Measurements from ENCODE around the gene MKLN1.
A peak's percentile ranks its signal among the peaks of the same experiment; 100 is the strongest.

Gene MKLN1

GRCh38 chr7:131355917-131356777, 28.5 kb downstream of the MKLN1 start:
- no peaks in the 10 kb centered on the region for H3K9me3 ChIP-seq (ENCODE audit: control insufficient read depth, insufficient read depth, low read length)
- H3K9ac ChIP-seq (ENCODE audit: low read depth, low read length) = no peak overlapping the region
- no peaks in the 10 kb centered on the region for H3K36me3 ChIP-seq (ENCODE audit: control insufficient read depth, insufficient read depth, low read length)
- no peaks in the 10 kb centered on the region for H3K27me3 ChIP-seq (ENCODE audit: control insufficient read depth, insufficient read depth, low read length)
- peaks cover 44% of the 10 kb centered on the region for H3K4me1 ChIP-seq (ENCODE audit: control insufficient read depth, insufficient read depth, low read length)
- H3K4me3 ChIP-seq (ENCODE audit: low read depth, low read length) = no peak overlapping the region
- no peak overlapping the region for H3K27ac ChIP-seq (ENCODE audit: low read depth, low read length)

- Histone ChIP-seq H3K9me3 (ENCODE audit: control insufficient read depth, insufficient read depth, low read length) (no peaks in the 10 kb centered on the region), H3K36me3 (ENCODE audit: control insufficient read depth, insufficient read depth, low read length) (no peaks in the 10 kb centered on the region), H3K9ac (ENCODE audit: low read depth, low read length) (no peak overlapping the region), H3K4me1 (ENCODE audit: control insufficient read depth, insufficient read depth, low read length) (peaks cover 47% of the 10 kb centered on the region), H3K4me3 (ENCODE audit: low read depth, low read length) (no peak overlapping the region), H3K27me3 (ENCODE audit: control insufficient read depth, insufficient read depth, low read length) (no peaks in the 10 kb centered on the region), H3K27ac (ENCODE audit: low read depth, low read length) (no peak overlapping the region)
Observed at GRCh38 chr7:131357282-131357880, 29.7 kb downstream of the MKLN1 start.

GRCh38 chr7:131358636-131359035, 31.0 kb downstream of the MKLN1 start:
- Histone ChIP-seq H3K36me3 (ENCODE audit: control insufficient read depth, insufficient read depth, low read length) (no peaks in the 10 kb centered on the region), H3K4me1 (ENCODE audit: control insufficient read depth, insufficient read depth, low read length) (peaks cover 50% of the 10 kb centered on the region), H3K4me3 (ENCODE audit: low read depth, low read length) (no peak overlapping the region), H3K9ac (ENCODE audit: low read depth, low read length) (no peak overlapping the region), H3K27me3 (ENCODE audit: control insufficient read depth, insufficient read depth, low read length) (no peaks in the 10 kb centered on the region), H3K27ac (ENCODE audit: low read depth, low read length) (no peak overlapping the region), H3K9me3 (ENCODE audit: control insufficient read depth, insufficient read depth, low read length) (no peaks in the 10 kb centered on the region)

- H3K9ac ChIP-seq (ENCODE audit: low read depth, low read length) = no peak overlapping the region
- peaks cover 53% of the 10 kb centered on the region for H3K4me1 ChIP-seq (ENCODE audit: control insufficient read depth, insufficient read depth, low read length)
- H3K27me3 ChIP-seq (ENCODE audit: control insufficient read depth, insufficient read depth, low read length) = no peaks in the 10 kb centered on the region
- H3K9me3 ChIP-seq (ENCODE audit: control insufficient read depth, insufficient read depth, low read length) = no peaks in the 10 kb centered on the region
- H3K27ac ChIP-seq (ENCODE audit: low read depth, low read length) = no peak overlapping the region
- no peak overlapping the region for H3K4me3 ChIP-seq (ENCODE audit: low read depth, low read length)
- H3K36me3 ChIP-seq (ENCODE audit: control insufficient read depth, insufficient read depth, low read length) = no peaks in the 10 kb centered on the region
Observed at GRCh38 chr7:131359136-131359776, 31.6 kb downstream of the MKLN1 start.

- peaks cover 65% of the 10 kb centered on the region for H3K4me1 ChIP-seq (ENCODE audit: control insufficient read depth, insufficient read depth, low read length)
- peak overlapping the region; percentile 65 for H3K27ac ChIP-seq (ENCODE audit: low read depth, low read length)
- no peak overlapping the region for H3K4me3 ChIP-seq (ENCODE audit: low read depth, low read length)
- H3K9me3 ChIP-seq (ENCODE audit: control insufficient read depth, insufficient read depth, low read length) = no peaks in the 10 kb centered on the region
- no peaks in the 10 kb centered on the region for H3K27me3 ChIP-seq (ENCODE audit: control insufficient read depth, insufficient read depth, low read length)
- no peaks in the 10 kb centered on the region for H3K36me3 ChIP-seq (ENCODE audit: control insufficient read depth, insufficient read depth, low read length)
- no peak overlapping the region for H3K9ac ChIP-seq (ENCODE audit: low read depth, low read length)
Observed at GRCh38 chr7:131363719-131364118, 36.0 kb downstream of the MKLN1 start.

- Histone ChIP-seq H3K9me3 (ENCODE audit: control insufficient read depth, insufficient read depth, low read length) (no peaks in the 10 kb centered on the region), H3K27me3 (ENCODE audit: control insufficient read depth, insufficient read depth, low read length) (no peaks in the 10 kb centered on the region), H3K9ac (ENCODE audit: low read depth, low read length) (no peak overlapping the region), H3K27ac (ENCODE audit: low read depth, low read length) (no peak overlapping the region), H3K36me3 (ENCODE audit: control insufficient read depth, insufficient read depth, low read length) (no peaks in the 10 kb centered on the region), H3K4me3 (ENCODE audit: low read depth, low read length) (no peak overlapping the region), H3K4me1 (ENCODE audit: control insufficient read depth, insufficient read depth, low read length) (peaks cover 58% of the 10 kb centered on the region)
Observed at GRCh38 chr7:131364767-131365344, 37.2 kb downstream of the MKLN1 start.

GRCh38 chr7:131365838-131366237, 38.2 kb downstream of the MKLN1 start:
- no peak overlapping the region for H3K9ac ChIP-seq (ENCODE audit: low read depth, low read length)
- H3K27me3 ChIP-seq (ENCODE audit: control insufficient read depth, insufficient read depth, low read length) = no peaks in the 10 kb centered on the region
- no peaks in the 10 kb centered on the region for H3K9me3 ChIP-seq (ENCODE audit: control insufficient read depth, insufficient read depth, low read length)
- no peak overlapping the region for H3K4me3 ChIP-seq (ENCODE audit: low read depth, low read length)
- no peak overlapping the region for H3K27ac ChIP-seq (ENCODE audit: low read depth, low read length)
- H3K36me3 ChIP-seq (ENCODE audit: control insufficient read depth, insufficient read depth, low read length) = no peaks in the 10 kb centered on the region
- peaks cover 60% of the 10 kb centered on the region for H3K4me1 ChIP-seq (ENCODE audit: control insufficient read depth, insufficient read depth, low read length)

GRCh38 chr7:131369354-131369753, 41.7 kb downstream of the MKLN1 start:
- H3K27ac ChIP-seq (ENCODE audit: low read depth, low read length) = no peak overlapping the region
- no peak overlapping the region for H3K9ac ChIP-seq (ENCODE audit: low read depth, low read length)
- no peaks in the 10 kb centered on the region for H3K27me3 ChIP-seq (ENCODE audit: control insufficient read depth, insufficient read depth, low read length)
- no peak overlapping the region for H3K4me3 ChIP-seq (ENCODE audit: low read depth, low read length)
- H3K4me1 ChIP-seq (ENCODE audit: control insufficient read depth, insufficient read depth, low read length) = peaks cover 63% of the 10 kb centered on the region
- H3K9me3 ChIP-seq (ENCODE audit: control insufficient read depth, insufficient read depth, low read length) = no peaks in the 10 kb centered on the region
- H3K36me3 ChIP-seq (ENCODE audit: control insufficient read depth, insufficient read depth, low read length) = no peaks in the 10 kb centered on the region

- H3K9ac ChIP-seq (ENCODE audit: low read depth, low read length) = no peak overlapping the region
- H3K36me3 ChIP-seq (ENCODE audit: control insufficient read depth, insufficient read depth, low read length) = no peaks in the 10 kb centered on the region
- H3K4me3 ChIP-seq (ENCODE audit: low read depth, low read length) = no peak overlapping the region
- no peaks in the 10 kb centered on the region for H3K27me3 ChIP-seq (ENCODE audit: control insufficient read depth, insufficient read depth, low read length)
- H3K4me1 ChIP-seq (ENCODE audit: control insufficient read depth, insufficient read depth, low read length) = peaks cover 63% of the 10 kb centered on the region
- peak overlapping the region; percentile 42 for H3K27ac ChIP-seq (ENCODE audit: low read depth, low read length)
- no peaks in the 10 kb centered on the region for H3K9me3 ChIP-seq (ENCODE audit: control insufficient read depth, insufficient read depth, low read length)
Observed at GRCh38 chr7:131370523-131370968, 42.9 kb downstream of the MKLN1 start.

GRCh38 chr7:131371411-131371810, 43.7 kb downstream of the MKLN1 start:
- no peaks in the 10 kb centered on the region for H3K36me3 ChIP-seq (ENCODE audit: control insufficient read depth, insufficient read depth, low read length)
- no peaks in the 10 kb centered on the region for H3K9me3 ChIP-seq (ENCODE audit: control insufficient read depth, insufficient read depth, low read length)
- no peaks in the 10 kb centered on the region for H3K27me3 ChIP-seq (ENCODE audit: control insufficient read depth, insufficient read depth, low read length)
- no peak overlapping the region for H3K4me3 ChIP-seq (ENCODE audit: low read depth, low read length)
- H3K27ac ChIP-seq (ENCODE audit: low read depth, low read length) = no peak overlapping the region
- no peak overlapping the region for H3K9ac ChIP-seq (ENCODE audit: low read depth, low read length)
- peaks cover 54% of the 10 kb centered on the region for H3K4me1 ChIP-seq (ENCODE audit: control insufficient read depth, insufficient read depth, low read length)

GRCh38 chr7:131372554-131372953, 44.9 kb downstream of the MKLN1 start:
- no peaks in the 10 kb centered on the region for H3K27me3 ChIP-seq (ENCODE audit: control insufficient read depth, insufficient read depth, low read length)
- H3K9ac ChIP-seq (ENCODE audit: low read depth, low read length) = no peak overlapping the region
- peaks cover 57% of the 10 kb centered on the region for H3K4me1 ChIP-seq (ENCODE audit: control insufficient read depth, insufficient read depth, low read length)
- no peak overlapping the region for H3K4me3 ChIP-seq (ENCODE audit: low read depth, low read length)
- no peak overlapping the region for H3K27ac ChIP-seq (ENCODE audit: low read depth, low read length)
- no peaks in the 10 kb centered on the region for H3K36me3 ChIP-seq (ENCODE audit: control insufficient read depth, insufficient read depth, low read length)
- no peaks in the 10 kb centered on the region for H3K9me3 ChIP-seq (ENCODE audit: control insufficient read depth, insufficient read depth, low read length)

All from HUES48 (cell line).